Lower lobe of right lung (tissue), 2 donors: Measurements from ENCODE around the gene CACTIN. TPM values are rescaled to one million over a fixed set of nuclear protein-coding genes. Genes with fewer than 3 reads are reported as not detected.

Experiments
- ATAC-seq, 2 donors: fragments of 200-7000 bp; cut with Tn5 transposase; one replicate each; pipeline ENCODE4 v1.9.1; 2020 to 2022; ENCODE audit warnings: mild to moderate bottlenecking in 2 of 2, moderate library complexity in 2 of 2
- DNase-seq: peaks from one replicate; pipeline ENCODE4 v3.0.0-alpha.2; 2020
- H3K27ac ChIP-seq: fragments of 200-600 bp; one replicate; pipeline ENCODE4 v1.8.0; 2022
- H3K27me3 ChIP-seq: fragments of 200-600 bp; one replicate; pipeline ENCODE4 v1.8.0; 2022; ENCODE audit warnings: low read depth
- H3K36me3 ChIP-seq: fragments of 200-600 bp; one replicate; pipeline ENCODE4 v1.8.0; 2022; ENCODE audit warnings: mild to moderate bottlenecking
- H3K4me1 ChIP-seq: fragments of 200-600 bp; one replicate; pipeline ENCODE4 v1.8.0; 2022
- H3K4me3 ChIP-seq: fragments of 200-600 bp; one replicate; pipeline ENCODE4 v1.8.0; 2022; ENCODE audit warnings: mild to moderate bottlenecking
- H3K9me3 ChIP-seq: fragments of 200-600 bp; one replicate; pipeline ENCODE4 v1.8.0; 2022
- intact Hi-C: fragments of 100-400 bp; cut with DNase I; formaldehyde crosslinking; loops from one replicate; pipeline ENCODE4 v1.11.0; 2022
- total RNA-seq: library from RNA; stranded (reverse); fragmentation: NEBNext Ultra II Directional; extraction: Animal tissue kit (Norgen Biotek cat#: 25700); gene quantifications from one replicate; pipeline ENCODE4 v1.2.1, GENCODE V29; 2021
- TF ChIP-seq, protein P1 (sequence below): fragments of 200-600 bp; IDR thresholded peaks from one replicate; pipeline ENCODE4 v1.8.0; 2022; ENCODE audit warnings: antibody characterized with exemption, mild to moderate bottlenecking
- donor health status: DM: no; HTN: yes; CAD: no; lungs with severe emphysema.

CACTIN gene
- total RNA-seq, 1 donor from 2014 or later: 20.3 TPM

DNA sequence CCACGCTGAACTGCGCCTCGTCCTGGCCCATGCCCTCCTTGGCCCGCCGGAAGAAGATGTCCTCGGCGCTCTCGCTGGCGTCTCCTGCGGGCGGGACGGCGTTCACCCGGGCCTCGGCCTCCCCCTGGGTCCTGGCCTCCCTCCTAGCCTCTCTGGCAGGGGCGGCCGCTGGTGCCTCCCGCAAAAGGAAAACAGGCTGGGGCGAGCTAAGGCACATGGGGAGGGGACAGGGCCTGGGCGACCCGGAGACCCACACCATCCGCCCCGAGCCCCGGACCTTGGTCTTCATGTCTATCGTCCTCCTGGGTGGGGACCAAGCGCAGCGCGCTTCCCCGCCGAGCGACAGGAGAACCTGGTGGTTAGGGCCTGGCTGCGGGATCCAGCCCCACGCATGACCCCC lies 14.3 kb downstream of the CACTIN start:
- intact Hi-C loops: no loop called here

DNA sequence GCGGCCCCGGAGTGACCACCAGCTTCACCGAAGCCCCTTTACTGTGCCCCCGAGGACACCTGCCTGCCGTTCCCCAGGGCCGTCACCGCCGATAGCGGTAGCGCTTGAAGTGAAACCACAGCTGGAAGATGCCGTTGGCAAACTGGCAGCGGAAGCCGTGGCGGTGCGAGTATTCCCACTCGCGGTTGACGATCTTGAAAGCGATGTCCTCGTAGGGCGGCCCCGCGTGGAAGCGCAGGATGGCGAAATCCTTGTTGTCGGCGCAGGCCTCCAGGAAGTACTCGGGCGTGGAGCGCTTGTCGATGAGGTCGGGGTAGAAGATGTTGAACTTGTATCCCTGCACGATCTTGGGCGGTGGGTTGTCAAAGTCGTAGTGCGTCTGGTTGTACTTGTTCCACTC lies 14.7 kb downstream of the CACTIN start:
- DNase-seq: peak; percentile 44

More for the DNA sequence above, 14.3 kb downstream of the CACTIN start:
- ATAC-seq: no peak
- peak; percentile 45 for DNase-seq
- H3K4me1 ChIP-seq: peaks cover 18% of the 10 kb centered on the region
- peaks cover 1% of the 10 kb centered on the region for H3K27me3 ChIP-seq
- H3K36me3 ChIP-seq: peaks cover 46% of the 10 kb centered on the region
- no peak overlapping the region for H3K27ac ChIP-seq
- no peak overlapping the region for H3K4me3 ChIP-seq
- TF ChIP-seq, protein P1, sequence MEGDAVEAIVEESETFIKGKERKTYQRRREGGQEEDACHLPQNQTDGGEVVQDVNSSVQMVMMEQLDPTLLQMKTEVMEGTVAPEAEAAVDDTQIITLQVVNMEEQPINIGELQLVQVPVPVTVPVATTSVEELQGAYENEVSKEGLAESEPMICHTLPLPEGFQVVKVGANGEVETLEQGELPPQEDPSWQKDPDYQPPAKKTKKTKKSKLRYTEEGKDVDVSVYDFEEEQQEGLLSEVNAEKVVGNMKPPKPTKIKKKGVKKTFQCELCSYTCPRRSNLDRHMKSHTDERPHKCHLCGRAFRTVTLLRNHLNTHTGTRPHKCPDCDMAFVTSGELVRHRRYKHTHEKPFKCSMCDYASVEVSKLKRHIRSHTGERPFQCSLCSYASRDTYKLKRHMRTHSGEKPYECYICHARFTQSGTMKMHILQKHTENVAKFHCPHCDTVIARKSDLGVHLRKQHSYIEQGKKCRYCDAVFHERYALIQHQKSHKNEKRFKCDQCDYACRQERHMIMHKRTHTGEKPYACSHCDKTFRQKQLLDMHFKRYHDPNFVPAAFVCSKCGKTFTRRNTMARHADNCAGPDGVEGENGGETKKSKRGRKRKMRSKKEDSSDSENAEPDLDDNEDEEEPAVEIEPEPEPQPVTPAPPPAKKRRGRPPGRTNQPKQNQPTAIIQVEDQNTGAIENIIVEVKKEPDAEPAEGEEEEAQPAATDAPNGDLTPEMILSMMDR: no peak
- no peaks in the 10 kb centered on the region for H3K9me3 ChIP-seq

DNA sequence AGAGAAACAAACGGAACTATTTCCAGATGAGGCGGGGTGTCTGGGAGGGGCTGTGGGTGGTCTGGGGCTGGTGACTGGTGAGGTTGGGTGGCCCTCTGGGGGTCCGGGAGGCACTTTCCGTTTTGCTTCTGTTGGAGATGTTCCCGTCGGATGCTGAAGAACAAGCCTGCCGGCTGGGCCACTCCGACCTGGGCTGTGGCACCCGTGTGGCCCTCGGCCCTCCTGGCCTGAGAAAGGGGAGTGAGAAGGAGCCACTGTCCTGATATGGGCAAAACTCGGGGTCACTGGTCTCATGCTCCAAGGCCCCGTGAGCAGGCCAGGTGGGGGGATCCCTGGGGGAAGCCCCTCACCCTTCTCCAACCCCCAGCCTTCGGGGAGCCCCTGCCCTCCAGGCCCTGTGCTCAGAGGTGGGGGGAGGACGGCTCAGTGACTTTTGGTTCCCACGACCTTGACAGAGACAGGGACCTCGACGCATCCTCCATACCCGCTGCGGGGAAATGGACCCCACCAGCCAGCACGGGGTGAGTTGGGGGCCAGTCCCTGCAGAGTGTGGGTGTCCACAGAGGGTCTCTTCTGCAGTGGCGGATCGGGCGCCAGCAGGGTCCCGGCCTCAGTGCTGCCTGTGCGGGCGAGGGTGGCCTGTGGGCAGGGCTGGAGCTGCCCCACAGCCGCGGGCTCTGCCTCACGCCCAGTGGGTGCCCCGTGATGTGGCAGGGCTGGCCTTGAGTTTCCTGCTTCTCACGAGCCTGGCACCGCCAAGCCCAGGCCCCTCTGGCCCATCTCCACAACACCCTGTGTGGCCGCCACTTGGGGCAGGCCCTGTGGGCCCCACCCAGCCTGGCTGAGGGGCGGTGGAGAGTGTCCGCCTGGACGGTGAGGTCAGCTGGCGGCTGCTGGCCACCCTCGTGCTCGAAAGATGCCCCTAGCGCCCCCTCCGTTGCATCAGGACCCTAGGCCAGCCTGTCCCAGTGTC lies 15.6 kb downstream of the CACTIN start:
- H3K27ac ChIP-seq: no peak overlapping the region
- peaks cover 31% of the 10 kb centered on the region for H3K4me1 ChIP-seq
- no peak for DNase-seq

More for the DNA sequence above, 14.7 kb downstream of the CACTIN start:
- no peak for ATAC-seq
- peaks cover 41% of the 10 kb centered on the region for H3K36me3 ChIP-seq
- H3K4me3 ChIP-seq: no peak overlapping the region
- H3K27ac ChIP-seq: no peak overlapping the region
- intact Hi-C loops: no loop called here
- H3K9me3 ChIP-seq: no peaks in the 10 kb centered on the region
- peaks cover 6% of the 10 kb centered on the region for H3K27me3 ChIP-seq
- peaks cover 23% of the 10 kb centered on the region for H3K4me1 ChIP-seq
- TF ChIP-seq, protein P1: no peak

DNA sequence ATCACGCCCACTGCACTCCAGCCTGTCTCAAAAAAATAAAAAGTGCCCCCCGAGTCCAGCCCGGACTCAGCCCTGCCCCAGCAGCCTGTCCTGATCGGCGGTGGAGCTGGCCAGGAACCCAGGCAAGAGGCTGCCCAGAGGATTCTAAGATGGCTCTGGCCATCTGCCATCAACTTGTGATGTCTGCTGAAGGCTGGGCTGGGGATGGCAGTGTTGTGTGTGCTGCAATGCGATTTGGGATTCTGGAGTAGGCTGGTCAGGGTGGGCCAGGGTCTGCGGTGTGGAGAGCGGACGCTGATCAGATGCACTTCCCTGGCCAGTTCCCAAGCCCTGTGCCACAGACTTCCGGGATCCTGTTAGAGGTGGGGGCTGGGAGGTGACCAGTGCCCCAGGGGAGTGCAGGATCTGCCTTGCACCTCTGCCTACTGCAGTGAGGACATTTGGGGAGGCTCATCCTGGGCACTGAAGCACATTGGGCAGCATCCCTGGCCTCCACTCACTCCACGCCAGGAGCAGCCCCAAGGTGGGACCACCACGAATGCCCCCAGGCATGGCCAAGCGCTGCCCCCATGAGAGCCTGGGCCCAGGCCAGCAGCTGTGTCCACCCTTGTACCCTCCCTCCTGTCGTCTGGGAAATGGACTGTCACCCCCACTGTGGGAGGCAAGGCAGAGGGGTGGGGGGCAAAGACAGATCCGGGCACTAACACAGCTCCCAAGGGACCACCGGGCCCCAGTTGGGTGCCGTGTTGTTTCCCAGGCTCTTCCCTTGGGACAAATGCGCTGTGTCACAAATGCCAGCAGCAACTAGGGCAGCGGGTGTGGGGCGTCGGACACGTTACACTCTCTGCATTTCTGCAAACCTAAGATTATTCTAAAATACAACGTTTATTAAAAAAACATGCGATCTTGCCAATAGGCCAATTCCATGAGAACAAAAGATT lies 16.5 kb downstream of the CACTIN start:
- TF ChIP-seq, protein P1: no peak
- Histone ChIP-seq H3K4me1 (peaks cover 35% of the 10 kb centered on the region), H3K9me3 (no peaks in the 10 kb centered on the region), H3K36me3 (peaks cover 35% of the 10 kb centered on the region), H3K27ac (peak overlapping the region; percentile 11), H3K27me3 (peaks cover 10% of the 10 kb centered on the region), H3K4me3 (no peak overlapping the region)
- DNase-seq: no peak
- ATAC-seq: no peak
- intact Hi-C loops: no loop called here

More for the DNA sequence above, 15.6 kb downstream of the CACTIN start:
- ATAC-seq: no peak
- Histone ChIP-seq H3K36me3 (peaks cover 35% of the 10 kb centered on the region), H3K27me3 (peaks cover 10% of the 10 kb centered on the region), H3K9me3 (no peaks in the 10 kb centered on the region), H3K4me3 (no peak overlapping the region)
- TF ChIP-seq, protein P1: no peak
- intact Hi-C loops: no loop called here

DNA sequence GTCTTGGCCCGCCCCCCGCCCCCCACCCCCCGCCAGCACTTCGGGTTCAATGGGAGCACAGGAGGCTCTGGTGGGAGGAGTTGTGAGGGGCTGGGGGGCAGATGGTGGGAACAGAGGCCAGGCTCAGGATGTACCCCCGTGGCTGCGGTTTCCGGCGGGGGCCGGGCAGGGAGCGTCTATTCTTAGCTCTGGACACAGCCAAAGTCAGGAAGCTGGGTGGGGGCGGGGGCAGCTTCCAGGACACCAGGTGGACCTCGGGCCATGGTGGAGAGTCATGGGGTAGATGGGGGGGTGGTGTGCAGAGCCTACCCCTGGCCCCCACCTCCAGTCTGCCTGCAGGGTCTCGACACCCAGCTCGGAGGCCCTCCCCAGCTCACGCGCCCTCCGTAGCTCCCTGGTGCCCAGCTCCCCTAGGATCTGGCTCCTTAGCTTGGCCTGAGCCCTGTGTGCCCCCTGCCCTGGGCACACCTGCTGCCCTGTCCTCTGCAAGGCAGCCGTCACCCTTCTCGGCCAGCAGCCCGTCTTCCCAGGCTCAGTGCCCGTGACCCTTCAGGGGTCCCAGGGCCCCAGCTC lies 17.8 kb downstream of the CACTIN start:
- ATAC-seq (no peak), DNase-seq (peak; percentile 51)
- H3K4me3 ChIP-seq: no peak overlapping the region
- H3K9me3 ChIP-seq: no peaks in the 10 kb centered on the region
- H3K27ac ChIP-seq: peak overlapping the region; percentile 79
- TF ChIP-seq, protein P1: no peak
- H3K27me3 ChIP-seq: peaks cover 15% of the 10 kb centered on the region
- peaks cover 34% of the 10 kb centered on the region for H3K36me3 ChIP-seq
- intact Hi-C loops: no loop called here
- H3K4me1 ChIP-seq: peaks cover 43% of the 10 kb centered on the region
